Fibroblast of the aortic adventitia (primary cell): Measurements from ENCODE around the gene HTR3D. TPM values are rescaled to one million over a fixed set of nuclear protein-coding genes. Genes with fewer than 3 reads are reported as not detected.
"Not testable (repeated sequence)": the region's sequence is repeated elsewhere in the genome, so short reads cannot be mapped to it uniquely, and the experiment has no call there.

Experiments used
- DNase-seq: peaks from one replicate; pipeline ENCODE4 v3.0.0-alpha.2; 2010; ENCODE audit warnings: low read depth
- H3K4me3 ChIP-seq: 2 replicates; pipeline ENCODE4 v1.5.1; 2011; ENCODE audit warnings: low read depth, mild to moderate bottlenecking, control low read depth, low read length, moderate library complexity
- CTCF ChIP-seq: IDR thresholded peaks from 2 replicates; pipeline ENCODE4 v1.5.1; 2011; ENCODE audit warnings: mild to moderate bottlenecking, low read length, control low read depth, inconsistent platforms; ENCODE audit not compliant: insufficient read depth
- total RNA-seq: library from RNA; depleted of rRNA; stranded (reverse); fragments of >200 nt; gene quantifications from 2 replicates; pipeline ENCODE4 v1.2.3, GENCODE V29; 2012; ENCODE audit warnings: low replicate concordance

The HTR3D gene
- total RNA-seq, 1 donor: not detected

- H3K4me3 ChIP-seq: no peak overlapping the region
- no peak for TF ChIP-seq CTCF
- DNase-seq: no peak
Measured at GRCh38 chr3:183991403-183991802, 40.1 kb upstream of the HTR3D start.

- no peak for TF ChIP-seq CTCF
- no peak overlapping the region for H3K4me3 ChIP-seq
Measured at GRCh38 chr3:184001761-184002160, 29.8 kb upstream of the HTR3D start.

GRCh38 chr3:184002469-184002868 lies 29.1 kb upstream of the HTR3D start:
- H3K4me3 ChIP-seq: no peak overlapping the region
- no peak for DNase-seq
- TF ChIP-seq CTCF: no peak

More at GRCh38 chr3:184001761-184002160, 29.8 kb upstream of the HTR3D start:
- no peak for DNase-seq

- no peak overlapping the region for H3K4me3 ChIP-seq
- DNase-seq: peak; percentile 88
- TF ChIP-seq CTCF: no peak
Measured at GRCh38 chr3:184003187-184003967, 28.2 kb upstream of the HTR3D start.

- DNase-seq: no peak
- TF ChIP-seq CTCF: no peak
- H3K4me3 ChIP-seq: no peak overlapping the region
Measured at GRCh38 chr3:184004476-184004875, 27.1 kb upstream of the HTR3D start.

GRCh38 chr3:184005941-184006507 lies 25.5 kb upstream of the HTR3D start:
- no peak overlapping the region for H3K4me3 ChIP-seq
- TF ChIP-seq CTCF: no peak
- peak; percentile 27 for DNase-seq

GRCh38 chr3:184007143-184007813 lies 24.3 kb upstream of the HTR3D start:
- DNase-seq, H3K4me3 ChIP-seq: not testable (repeated sequence)
